H4 (cell line): ENCODE results near the gene WFDC2. TPM values are rescaled to one million over a fixed set of nuclear protein-coding genes. Genes with fewer than 3 reads are reported as not detected.
"Not testable (repeated sequence)": the region's sequence is repeated elsewhere in the genome, so short reads cannot be mapped to it uniquely, and the experiment has no call there.

Experiments
- DNase-seq: peaks from one replicate; pipeline ENCODE4 v3.0.0-alpha.2; 2015; ENCODE audit warnings: low spot score
- total RNA-seq: library from RNA; depleted of rRNA; stranded (reverse); fragments of >200 nt; shearing (Covaris generic); gene quantifications from 2 replicates; pipeline ENCODE4 v1.2.3, GENCODE V29; 2014

WFDC2 gene
- total RNA-seq, 1 experiment from 2014 or later, result not detected

- DNase-seq, result no peak
These were observed 17.3 kb upstream of the WFDC2 start for GRCh38 chr20:45452238-45452637.

DNA sequence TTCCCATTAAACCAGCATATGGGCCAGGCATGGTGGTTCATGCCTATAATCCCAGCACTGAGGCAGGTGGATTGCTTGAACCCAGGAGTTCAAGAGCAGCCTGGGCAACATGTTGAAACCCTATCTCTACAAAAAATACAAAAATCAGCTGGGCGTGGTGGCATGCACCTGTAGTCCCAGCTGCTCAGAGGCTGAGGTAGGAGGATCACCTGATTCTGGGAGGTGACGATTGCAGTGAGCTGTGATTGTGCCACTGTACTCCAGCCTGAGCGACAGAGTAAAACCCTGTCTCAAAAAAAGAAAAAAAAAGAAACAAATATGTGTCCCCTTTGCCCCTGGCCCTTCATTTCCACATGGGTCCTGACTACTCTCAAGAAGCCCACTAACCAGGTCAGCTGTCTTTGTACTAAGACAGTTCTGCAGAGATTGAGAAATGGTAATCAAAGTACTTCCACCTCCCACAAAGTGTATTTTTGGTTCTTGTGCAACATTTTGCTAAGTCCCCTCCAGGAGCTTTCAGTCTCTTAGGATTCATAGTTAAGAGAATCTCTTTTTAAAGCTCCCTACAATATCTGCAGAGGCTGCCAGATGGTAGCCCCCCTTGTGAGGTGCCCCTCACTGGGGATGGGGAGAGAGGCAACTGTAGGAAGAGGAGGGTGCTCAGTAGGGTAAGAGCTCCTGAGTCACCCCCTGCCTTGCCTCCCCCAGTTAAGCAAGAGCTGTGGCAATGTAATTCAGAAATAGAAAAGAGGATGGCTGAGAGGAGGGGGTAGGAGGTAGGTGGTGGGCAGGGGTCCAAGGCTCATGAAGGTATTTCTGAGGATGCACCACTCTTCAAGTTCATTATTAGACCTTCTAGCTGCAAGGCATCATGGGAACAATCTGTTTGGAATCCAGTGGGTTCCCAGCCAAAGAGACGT, 16.5 kb upstream of the WFDC2 start:
- no peak for DNase-seq

GRCh38 chr20:45456632-45457031, 12.9 kb upstream of the WFDC2 start:
- peak; percentile 36 for DNase-seq

DNA sequence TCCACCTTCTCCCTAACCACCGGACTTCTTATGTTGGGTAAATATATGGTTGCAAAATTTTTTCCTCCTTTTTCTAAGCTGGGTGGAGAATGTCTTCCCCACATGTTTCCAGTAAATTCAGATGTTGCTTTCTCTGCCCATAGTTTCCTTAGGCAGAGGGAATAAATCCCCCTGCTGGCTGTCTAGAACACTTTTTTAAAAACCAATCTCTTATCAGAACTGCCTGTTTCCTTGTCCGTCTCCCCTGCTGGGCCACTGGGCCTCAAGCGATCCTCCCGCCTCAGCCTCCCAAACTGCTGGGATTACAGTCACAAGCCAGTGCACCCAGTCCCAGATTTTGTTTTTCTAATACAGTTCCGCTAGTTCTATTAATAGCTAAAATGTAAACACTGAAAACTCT, 9.9 kb upstream of the WFDC2 start:
- DNase-seq, result no peak

- no peak for DNase-seq
These were observed 8.3 kb upstream of the WFDC2 start for GRCh38 chr20:45461225-45461624.

GRCh38 chr20:45462711-45463509, 6.6 kb upstream of the WFDC2 start:
- DNase-seq, result no peak

DNA sequence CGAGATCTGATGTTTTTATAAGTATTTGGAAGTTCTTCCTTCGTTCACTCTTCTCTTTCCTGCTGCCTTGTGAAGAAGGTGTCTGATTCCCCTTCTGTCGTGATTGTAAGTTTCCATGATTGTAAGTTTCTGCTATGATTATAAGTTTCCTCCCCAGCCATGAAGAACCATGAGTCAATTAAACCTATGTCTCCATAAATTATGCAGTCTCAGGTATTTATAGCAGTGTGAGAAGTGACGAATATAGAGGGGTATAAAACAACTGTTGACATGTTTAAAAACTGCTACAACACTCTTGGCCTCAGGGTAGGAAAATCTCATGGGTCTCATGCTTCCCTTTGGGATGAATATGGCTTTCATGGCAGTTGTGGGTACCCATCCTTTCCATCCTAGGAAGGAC, 5.8 kb upstream of the WFDC2 start:
- no peak for DNase-seq

GRCh38 chr20:45465491-45466266, 3.9 kb upstream of the WFDC2 start:
- DNase-seq, result no peak

DNA sequence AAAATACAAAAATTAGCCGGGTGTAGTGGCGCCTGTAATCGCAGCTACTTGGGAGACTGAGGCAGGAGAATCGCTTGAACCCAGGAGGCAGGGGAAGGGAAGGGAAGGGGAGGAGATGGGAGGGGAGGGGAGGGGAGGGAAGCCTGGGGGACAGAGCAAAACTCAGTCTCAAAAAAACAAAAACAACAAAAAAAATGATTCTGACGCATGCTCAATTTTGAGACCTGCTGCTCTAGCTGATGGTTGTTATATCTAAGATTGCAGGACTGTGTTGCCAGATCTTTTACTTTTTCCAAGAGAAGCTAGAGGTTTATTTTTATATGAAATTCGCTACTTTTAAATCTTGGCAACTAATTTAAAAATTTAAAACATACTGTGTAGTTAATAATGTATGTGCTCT, 2.4 kb upstream of the WFDC2 start:
- DNase-seq, result no peak

- DNase-seq, result no peak
These were observed 1.7 kb upstream of the WFDC2 start for GRCh38 chr20:45467861-45468260.

- DNase-seq, result no peak
These were observed 844 bp downstream of the WFDC2 start for GRCh38 chr20:45470262-45470931.

- no peak for DNase-seq
These were observed 1.4 kb downstream of the WFDC2 start for GRCh38 chr20:45470937-45471336.

DNA sequence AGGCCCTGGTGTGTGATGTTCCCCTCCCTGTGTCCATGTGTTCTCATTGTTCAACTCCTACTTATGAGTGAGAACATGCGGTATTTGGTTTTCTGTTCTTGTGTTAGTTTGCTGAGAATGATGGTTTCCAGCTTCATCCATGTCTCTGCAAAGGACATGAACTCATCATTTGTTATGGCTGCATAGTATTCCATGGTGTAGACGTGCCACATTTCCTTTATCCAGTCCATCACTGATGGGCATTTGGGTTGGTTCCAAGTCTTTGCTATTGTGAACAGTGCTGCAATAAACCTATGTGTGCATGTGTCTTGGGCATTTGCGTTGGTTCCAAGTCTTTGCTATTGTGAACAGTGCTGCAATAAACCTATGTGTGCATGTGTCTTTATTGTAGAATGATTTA, 2.7 kb downstream of the WFDC2 start:
- DNase-seq, result not testable (repeated sequence)

DNA sequence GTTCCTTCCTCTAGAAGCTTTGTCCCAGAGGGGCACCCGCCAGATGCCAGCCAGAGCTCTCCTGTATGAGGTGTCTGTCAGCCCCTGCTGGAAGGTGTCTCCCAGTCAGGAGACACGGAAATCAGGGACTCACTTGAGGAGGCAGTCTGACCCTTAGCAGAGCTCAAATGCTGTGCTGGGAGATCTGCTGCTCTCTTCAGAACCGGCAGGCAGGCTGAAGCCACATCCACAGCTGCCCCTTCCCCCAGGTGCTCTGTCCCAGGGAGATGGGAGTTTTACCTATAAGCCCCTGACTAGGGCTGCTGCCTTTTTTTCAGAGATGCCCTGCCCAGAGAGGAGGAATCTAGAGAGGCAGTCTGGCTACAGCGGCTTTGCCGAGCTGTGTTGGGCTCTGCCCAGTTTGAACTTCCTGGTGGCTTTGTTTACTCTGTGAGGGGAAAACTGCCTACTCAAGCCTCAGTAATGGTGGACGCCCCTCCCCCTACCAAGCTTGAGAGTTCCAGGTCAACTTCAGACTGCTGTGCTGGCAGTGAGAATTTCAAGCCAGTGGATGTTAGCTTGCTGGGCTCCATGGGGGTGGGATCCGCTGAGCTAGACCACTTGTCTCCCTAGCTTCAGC, 8.1 kb downstream of the WFDC2 start:
- DNase-seq, result not testable (repeated sequence)

DNA sequence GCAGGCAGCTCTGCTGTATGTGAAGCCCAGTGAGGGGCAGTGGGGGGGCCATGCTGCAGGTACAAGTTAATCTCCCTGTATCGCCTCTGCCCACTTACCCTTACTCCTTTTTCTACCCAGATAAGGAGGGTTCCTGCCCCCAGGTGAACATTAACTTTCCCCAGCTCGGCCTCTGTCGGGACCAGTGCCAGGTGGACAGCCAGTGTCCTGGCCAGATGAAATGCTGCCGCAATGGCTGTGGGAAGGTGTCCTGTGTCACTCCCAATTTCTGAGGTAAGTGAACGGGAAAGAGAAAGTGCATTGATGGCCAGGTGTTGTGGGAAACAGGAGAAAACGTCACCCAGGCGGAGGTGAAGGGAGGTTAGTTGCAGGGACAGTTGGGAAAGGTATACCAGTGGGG, 10.3 kb downstream of the WFDC2 start:
- DNase-seq, result no peak

GRCh38 chr20:45484676-45485075, 15.1 kb downstream of the WFDC2 start:
- no peak for DNase-seq

- no peak for DNase-seq
These were observed 15.8 kb downstream of the WFDC2 start for GRCh38 chr20:45485388-45485787.

DNA sequence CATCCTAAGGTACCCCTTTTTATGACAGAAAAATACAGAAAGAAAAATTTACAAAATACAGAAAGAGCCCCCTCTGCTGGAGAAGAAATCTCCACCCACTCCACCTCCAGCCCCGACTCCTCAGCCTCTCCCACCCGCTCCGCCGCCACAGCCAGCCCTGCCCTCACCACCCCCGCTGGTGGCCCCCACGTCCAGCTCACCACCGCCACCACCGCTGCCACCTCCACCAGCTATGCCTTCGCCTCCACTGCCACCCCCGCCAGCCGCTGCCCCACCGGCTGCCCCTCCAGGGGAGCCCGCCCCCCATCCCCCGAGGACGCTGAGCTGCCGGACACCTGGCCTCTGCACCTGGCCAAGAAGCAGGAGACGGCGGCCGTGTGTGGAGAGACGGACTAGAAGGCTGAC, 17.7 kb downstream of the WFDC2 start:
- DNase-seq, result no peak

- peak; percentile 32 for DNase-seq
These were observed 19.6 kb downstream of the WFDC2 start for GRCh38 chr20:45489083-45489531.

DNA sequence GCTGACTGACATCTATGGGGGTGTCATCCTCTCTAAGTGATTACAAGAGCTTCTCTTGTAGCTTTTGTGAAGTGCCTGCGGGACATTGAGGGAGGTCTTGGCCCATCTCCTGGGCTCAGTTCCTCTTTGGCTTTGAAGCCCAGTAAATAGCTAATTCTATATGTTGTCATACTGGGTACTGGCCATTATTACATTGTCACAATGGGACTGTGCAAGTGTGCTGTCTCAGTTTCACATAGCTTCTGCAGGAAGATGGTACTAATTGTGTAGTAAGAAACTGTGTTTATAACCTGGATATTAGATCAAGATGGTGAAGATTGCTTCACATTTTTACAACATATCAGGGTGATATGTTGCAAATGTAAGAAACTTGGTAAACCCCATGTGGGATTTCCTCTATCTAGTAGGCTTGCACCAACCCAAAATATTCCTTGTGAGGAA, 26.0 kb downstream of the WFDC2 start:
- DNase-seq, result no peak

DNA sequence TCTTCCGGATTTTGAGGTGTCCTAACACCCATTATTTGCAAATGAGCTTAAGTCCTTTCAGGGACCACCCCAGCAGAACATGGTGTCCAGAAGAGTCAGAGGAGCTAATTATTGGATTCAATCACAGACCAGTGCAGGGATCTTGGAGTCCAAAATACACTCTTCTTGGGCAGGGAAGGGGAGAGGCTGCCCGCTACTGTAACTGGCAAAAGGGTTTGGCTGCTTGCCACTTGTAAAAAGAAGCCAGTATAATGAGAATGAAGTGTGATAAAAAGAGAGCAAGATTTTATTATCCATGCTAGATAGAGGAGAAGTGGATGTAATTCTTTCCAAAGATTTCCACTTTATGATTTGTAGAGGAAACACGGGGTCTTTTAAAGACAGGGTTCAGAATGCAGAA, 26.6 kb downstream of the WFDC2 start:
- no peak for DNase-seq
